ENCODE results near the gene UGT2A1.

UGT2A1 gene

DNA sequence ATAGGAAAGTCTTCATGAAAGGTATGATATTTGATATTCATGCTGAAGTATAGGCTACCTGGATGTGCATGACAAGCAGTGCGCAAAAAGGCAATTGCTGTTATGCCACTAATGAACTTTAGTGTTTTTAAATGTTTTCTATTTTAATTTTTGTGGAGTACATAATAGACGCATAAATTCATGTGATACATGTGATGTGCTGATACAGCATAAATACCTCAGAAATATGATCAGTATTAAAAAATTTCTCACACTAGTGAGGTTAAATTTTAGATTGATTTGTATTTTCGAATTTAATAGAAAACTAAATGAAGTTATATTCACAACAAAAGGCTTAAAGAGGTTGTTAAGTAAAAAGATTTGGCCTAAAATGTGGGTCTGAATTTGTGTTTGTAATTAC lies 2.2 kb downstream of the UGT2A1 start:
- Histone ChIP-seq H3K9me3 (ENCODE audit: control insufficient read depth in 1 of 2, low read length in 2 of 2) (no peaks in the 10 kb centered on the region), H3K4me1 (ENCODE audit: control insufficient read depth in 1 of 2, insufficient read depth in 2 of 2, low read length in 2 of 2) (no peaks in the 10 kb centered on the region), H3K27me3 (ENCODE audit: low read depth, low read length) (no peaks in the 10 kb centered on the region), H3K27ac (ENCODE audit: low read length) (no peak overlapping the region), H3K36me3 (ENCODE audit: control insufficient read depth in 1 of 2, insufficient read depth in 2 of 2, low read length in 2 of 2) (no peaks in the 10 kb centered on the region), H3K4me3 (ENCODE audit: low read depth in 1 of 2, low read length in 2 of 2) (no peak overlapping the region)

DNA sequence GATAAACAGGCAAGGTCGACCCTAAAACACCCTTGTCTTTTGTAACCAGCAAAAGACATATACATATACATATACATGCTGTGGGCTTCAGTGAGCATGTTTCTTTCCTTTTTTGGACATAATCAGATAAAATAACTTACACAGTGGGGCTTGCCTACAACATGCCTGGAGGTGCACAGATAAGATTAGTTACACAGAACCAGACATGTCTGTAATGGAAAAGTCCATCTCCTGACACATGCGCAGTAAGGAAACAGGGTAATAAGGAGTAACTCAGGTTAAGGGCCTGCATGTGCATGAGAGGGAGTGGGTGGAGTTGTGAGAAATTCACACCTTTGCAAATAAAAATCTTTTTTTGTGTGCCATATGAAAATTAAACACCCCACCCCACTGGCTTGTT lies 3.4 kb downstream of the UGT2A1 start:
- Histone ChIP-seq H3K36me3 (ENCODE audit: control insufficient read depth in 1 of 2, insufficient read depth in 2 of 2, low read length in 2 of 2) (no peaks in the 10 kb centered on the region), H3K9me3 (ENCODE audit: control insufficient read depth in 1 of 2, low read length in 2 of 2) (no peaks in the 10 kb centered on the region), H3K27me3 (ENCODE audit: low read depth, low read length) (no peaks in the 10 kb centered on the region), H3K27ac (ENCODE audit: low read length) (no peak overlapping the region), H3K4me3 (ENCODE audit: low read depth in 1 of 2, low read length in 2 of 2) (no peak overlapping the region), H3K4me1 (ENCODE audit: control insufficient read depth in 1 of 2, insufficient read depth in 2 of 2, low read length in 2 of 2) (no peaks in the 10 kb centered on the region)

DNA sequence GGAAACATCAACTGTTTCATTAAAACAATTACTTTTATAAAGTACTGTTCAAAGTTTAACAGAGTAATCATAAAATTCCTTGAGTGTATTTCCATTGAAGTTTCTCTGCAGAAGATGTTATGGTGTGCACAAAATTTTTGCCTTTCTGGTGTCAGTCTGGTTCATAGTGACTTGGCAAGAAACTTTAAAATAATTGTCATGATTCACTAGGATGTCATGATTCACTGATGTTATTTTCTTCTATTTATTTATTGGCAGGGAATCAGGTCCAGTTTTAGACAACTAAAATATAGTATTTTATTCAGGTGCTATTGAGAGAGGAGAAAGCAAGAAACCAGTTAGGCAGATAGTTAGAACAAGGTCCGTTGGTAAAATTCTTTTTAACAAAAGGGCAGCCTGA lies 3.8 kb downstream of the UGT2A1 start:
- no peaks in the 10 kb centered on the region for H3K9me3 ChIP-seq (ENCODE audit: control insufficient read depth in 1 of 2, low read length in 2 of 2)
- H3K27ac ChIP-seq (ENCODE audit: low read length), result no peak overlapping the region
- no peak overlapping the region for H3K4me3 ChIP-seq (ENCODE audit: low read depth in 1 of 2, low read length in 2 of 2)
- no peaks in the 10 kb centered on the region for H3K36me3 ChIP-seq (ENCODE audit: control insufficient read depth in 1 of 2, insufficient read depth in 2 of 2, low read length in 2 of 2)
- no peaks in the 10 kb centered on the region for H3K27me3 ChIP-seq (ENCODE audit: low read depth, low read length)
- no peaks in the 10 kb centered on the region for H3K4me1 ChIP-seq (ENCODE audit: control insufficient read depth in 1 of 2, insufficient read depth in 2 of 2, low read length in 2 of 2)

DNA sequence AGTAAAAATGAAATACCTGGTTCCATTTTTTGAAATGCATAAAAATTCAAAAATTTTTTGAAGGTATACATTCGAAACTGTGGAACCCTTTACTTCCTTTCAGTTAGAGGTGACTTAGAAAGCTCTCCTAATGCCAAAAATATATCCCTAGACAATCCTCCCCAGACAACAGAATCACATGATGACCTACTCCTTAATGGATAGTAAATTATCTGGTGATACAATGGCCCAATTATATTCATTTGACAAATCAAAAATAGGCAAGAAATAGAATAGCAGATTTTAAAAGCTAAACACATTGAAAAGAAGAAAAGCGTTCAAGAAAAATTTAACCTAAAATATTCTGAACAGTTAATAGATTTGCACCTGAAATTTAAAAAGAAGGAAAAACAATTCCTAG lies 10.1 kb downstream of the UGT2A1 start:
- Histone ChIP-seq H3K36me3 (ENCODE audit: control insufficient read depth in 1 of 2, insufficient read depth in 2 of 2, low read length in 2 of 2) (no peaks in the 10 kb centered on the region), H3K4me3 (ENCODE audit: low read depth in 1 of 2, low read length in 2 of 2) (no peak overlapping the region)

DNA sequence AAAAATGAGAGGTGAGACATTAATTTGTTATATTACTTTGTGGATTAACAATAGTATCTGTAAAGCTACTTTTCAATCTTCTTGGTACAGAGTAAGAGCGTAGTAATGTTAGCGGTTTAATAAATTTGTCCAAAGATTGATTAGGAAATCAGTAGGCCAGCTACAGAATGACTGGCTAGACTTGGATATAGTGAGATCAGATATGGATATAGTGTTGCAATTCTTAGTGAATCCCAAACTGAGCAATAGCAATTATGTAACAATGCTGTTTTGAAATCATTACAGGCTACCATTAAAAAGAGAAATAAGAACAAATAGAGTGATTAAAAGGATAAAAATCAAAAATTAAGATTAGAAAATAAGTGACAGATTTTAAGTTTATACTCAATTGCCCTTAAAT lies 12.8 kb downstream of the UGT2A1 start:
- Histone ChIP-seq H3K36me3 (ENCODE audit: control insufficient read depth in 1 of 2, insufficient read depth in 2 of 2, low read length in 2 of 2) (no peaks in the 10 kb centered on the region), H3K4me1 (ENCODE audit: control insufficient read depth in 1 of 2, insufficient read depth in 2 of 2, low read length in 2 of 2) (no peaks in the 10 kb centered on the region), H3K27ac (ENCODE audit: low read length) (no peak overlapping the region), H3K4me3 (ENCODE audit: low read depth in 1 of 2, low read length in 2 of 2) (no peak overlapping the region), H3K27me3 (ENCODE audit: low read depth, low read length) (no peaks in the 10 kb centered on the region), H3K9me3 (ENCODE audit: control insufficient read depth in 1 of 2, low read length in 2 of 2) (no peaks in the 10 kb centered on the region)

More for the DNA sequence above, 10.1 kb downstream of the UGT2A1 start:
- no peak overlapping the region for H3K27ac ChIP-seq (ENCODE audit: low read length)
- no peaks in the 10 kb centered on the region for H3K9me3 ChIP-seq (ENCODE audit: control insufficient read depth in 1 of 2, low read length in 2 of 2)
- H3K27me3 ChIP-seq (ENCODE audit: low read depth, low read length), result no peaks in the 10 kb centered on the region
- no peaks in the 10 kb centered on the region for H3K4me1 ChIP-seq (ENCODE audit: control insufficient read depth in 1 of 2, insufficient read depth in 2 of 2, low read length in 2 of 2)

DNA sequence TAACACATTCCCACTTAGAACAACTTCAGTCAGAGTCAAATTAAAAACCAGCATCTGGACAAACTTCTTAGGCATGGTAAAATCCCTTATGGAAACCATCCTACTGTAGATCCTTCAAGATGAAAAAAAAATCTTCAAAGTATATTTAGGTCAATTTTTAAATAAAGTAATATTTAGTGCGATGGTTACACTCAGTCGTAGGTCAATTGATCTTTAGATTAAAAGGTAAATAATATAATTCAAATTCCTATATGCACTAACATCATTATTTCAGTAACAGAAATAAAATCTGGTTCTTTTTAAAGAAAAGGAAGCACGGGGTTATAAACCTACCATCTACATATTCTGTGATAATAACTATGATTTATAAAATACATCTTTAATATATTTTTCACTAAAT lies 13.5 kb downstream of the UGT2A1 start, which contains the start of gene UGT2A2:
TSS of gene UGT2A2 (minus strand) at position 101 of the 400 bp plus-strand sequence. CDS start at position 99, 2 bp downstream.
- no peaks in the 10 kb centered on the region for H3K36me3 ChIP-seq (ENCODE audit: control insufficient read depth in 1 of 2, insufficient read depth in 2 of 2, low read length in 2 of 2)
- H3K27ac ChIP-seq (ENCODE audit: low read length), result no peak within 1 kb of the TSS
- H3K4me1 ChIP-seq (ENCODE audit: control insufficient read depth in 1 of 2, insufficient read depth in 2 of 2, low read length in 2 of 2), result no peaks in the 10 kb centered on the region
- H3K4me3 ChIP-seq (ENCODE audit: low read depth in 1 of 2, low read length in 2 of 2), result no peak within 1 kb of the TSS
- no peaks in the 10 kb centered on the region for H3K27me3 ChIP-seq (ENCODE audit: low read depth, low read length)
- no peaks in the 10 kb centered on the region for H3K9me3 ChIP-seq (ENCODE audit: control insufficient read depth in 1 of 2, low read length in 2 of 2)

DNA sequence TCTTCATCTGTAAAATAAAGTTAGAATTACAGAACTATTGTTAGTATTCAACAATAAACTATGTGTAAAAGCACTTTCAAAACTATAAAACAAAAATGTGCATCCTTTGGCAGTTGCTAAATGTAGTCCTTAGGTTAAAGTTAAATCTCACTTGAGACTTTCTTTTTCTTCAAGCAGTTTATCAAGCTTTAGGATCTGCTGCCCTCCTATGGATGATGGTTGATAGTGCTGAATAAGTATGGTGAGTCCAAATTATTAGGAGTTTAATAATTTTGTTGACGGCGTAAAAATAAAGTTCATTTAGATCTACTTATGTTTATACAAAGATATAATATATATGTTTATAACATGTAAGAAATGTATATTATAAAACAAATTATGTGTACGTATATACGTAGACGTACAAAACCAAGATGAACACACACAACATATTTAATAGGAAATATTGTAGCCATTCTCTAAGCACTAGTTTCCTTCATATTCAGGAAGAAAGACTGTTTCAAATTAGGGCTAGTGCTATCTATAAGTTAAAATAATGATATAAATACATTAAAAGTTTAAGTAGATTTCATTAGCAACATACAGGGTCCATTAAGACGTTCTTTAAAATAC lies 35.9 kb downstream of the UGT2A1 start:
- H3K4me1 ChIP-seq (ENCODE audit: control insufficient read depth in 1 of 2, insufficient read depth in 2 of 2, low read length in 2 of 2), result no peaks in the 10 kb centered on the region

DNA sequence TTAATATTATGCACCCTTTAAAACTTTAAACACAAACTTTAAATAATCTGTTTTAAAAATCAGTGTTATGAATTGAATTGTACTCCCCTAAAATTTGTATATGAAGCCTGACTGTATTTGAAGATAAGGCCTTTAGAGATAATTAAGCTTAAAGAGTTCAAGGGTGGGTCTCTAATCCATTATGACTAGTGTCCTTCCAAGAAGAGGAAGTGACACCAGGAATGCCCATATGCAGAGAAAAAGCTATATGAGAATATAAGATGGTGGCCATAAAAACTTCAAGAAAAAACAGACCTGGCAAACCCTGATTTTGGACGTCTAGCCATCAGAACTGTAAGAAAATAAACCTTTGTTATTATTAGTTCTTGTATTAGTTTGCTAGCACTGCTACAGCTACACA lies 42.6 kb downstream of the UGT2A1 start:
- Histone ChIP-seq H3K4me1 (ENCODE audit: control insufficient read depth in 1 of 2, insufficient read depth in 2 of 2, low read length in 2 of 2) (no peaks in the 10 kb centered on the region), H3K36me3 (ENCODE audit: control insufficient read depth in 1 of 2, insufficient read depth in 2 of 2, low read length in 2 of 2) (no peaks in the 10 kb centered on the region), H3K27me3 (ENCODE audit: low read depth, low read length) (no peaks in the 10 kb centered on the region), H3K27ac (ENCODE audit: low read length) (no peak overlapping the region), H3K4me3 (ENCODE audit: low read depth in 1 of 2, low read length in 2 of 2) (no peak overlapping the region), H3K9me3 (ENCODE audit: control insufficient read depth in 1 of 2, low read length in 2 of 2) (no peaks in the 10 kb centered on the region)

More for the DNA sequence above, 35.9 kb downstream of the UGT2A1 start:
- Histone ChIP-seq H3K36me3 (ENCODE audit: control insufficient read depth in 1 of 2, insufficient read depth in 2 of 2, low read length in 2 of 2) (no peaks in the 10 kb centered on the region), H3K4me3 (ENCODE audit: low read depth in 1 of 2, low read length in 2 of 2) (no peak overlapping the region), H3K27me3 (ENCODE audit: low read depth, low read length) (no peaks in the 10 kb centered on the region), H3K9me3 (ENCODE audit: control insufficient read depth in 1 of 2, low read length in 2 of 2) (no peaks in the 10 kb centered on the region), H3K27ac (ENCODE audit: low read length) (no peak overlapping the region)

DNA sequence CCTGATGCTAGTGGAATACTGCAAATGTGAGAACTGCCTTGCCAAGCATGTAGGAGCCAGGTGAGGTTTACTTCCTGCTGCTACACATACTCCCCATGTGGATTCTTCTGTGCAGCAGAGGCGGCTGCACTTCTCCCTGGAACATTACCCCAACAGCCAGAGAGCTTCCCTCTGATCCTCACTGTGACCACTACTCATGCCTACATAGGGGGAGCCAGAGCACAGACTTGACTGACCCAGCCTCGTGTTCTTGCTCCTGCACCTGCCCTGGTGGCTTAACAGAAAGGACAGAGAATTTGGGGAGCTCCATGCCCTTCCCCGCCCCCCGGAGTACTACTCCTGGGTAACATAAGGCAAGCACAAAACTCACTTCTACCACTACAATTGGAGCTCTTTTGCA lies 52.0 kb downstream of the UGT2A1 start:
- Histone ChIP-seq H3K27ac (ENCODE audit: low read length) (no peak overlapping the region), H3K9me3 (ENCODE audit: control insufficient read depth in 1 of 2, low read length in 2 of 2) (peaks cover 0 to 3% of the 10 kb centered on the region in 2 donors), H3K4me3 (ENCODE audit: low read depth in 1 of 2, low read length in 2 of 2) (no peak overlapping the region), H3K27me3 (ENCODE audit: low read depth, low read length) (no peaks in the 10 kb centered on the region), H3K36me3 (ENCODE audit: control insufficient read depth in 1 of 2, insufficient read depth in 2 of 2, low read length in 2 of 2) (no peaks in the 10 kb centered on the region), H3K4me1 (ENCODE audit: control insufficient read depth in 1 of 2, insufficient read depth in 2 of 2, low read length in 2 of 2) (no peaks in the 10 kb centered on the region)

DNA sequence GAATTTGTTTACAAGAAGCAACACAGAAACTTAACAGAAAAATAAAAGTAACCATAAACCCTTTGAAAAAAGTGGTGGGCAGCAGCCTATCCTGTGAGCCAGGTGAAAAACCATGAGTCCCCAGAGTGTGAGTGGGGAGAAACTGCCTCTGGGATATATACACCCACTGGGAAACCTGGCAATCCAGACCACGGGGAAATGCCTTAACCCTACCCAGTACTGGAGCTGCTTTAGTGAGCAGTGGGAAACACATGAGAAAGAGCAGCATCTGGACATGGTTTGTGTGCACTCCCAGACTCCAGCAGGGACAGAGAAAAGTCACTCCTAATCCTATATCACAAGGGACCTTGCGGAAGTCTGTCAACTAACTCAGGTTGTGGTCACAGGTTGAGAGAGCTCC lies 53.0 kb downstream of the UGT2A1 start:
- Histone ChIP-seq H3K27me3 (ENCODE audit: low read depth, low read length) (no peaks in the 10 kb centered on the region), H3K27ac (ENCODE audit: low read length) (no peak overlapping the region), H3K36me3 (ENCODE audit: control insufficient read depth in 1 of 2, insufficient read depth in 2 of 2, low read length in 2 of 2) (no peaks in the 10 kb centered on the region), H3K4me3 (ENCODE audit: low read depth in 1 of 2, low read length in 2 of 2) (no peak overlapping the region), H3K4me1 (ENCODE audit: control insufficient read depth in 1 of 2, insufficient read depth in 2 of 2, low read length in 2 of 2) (no peaks in the 10 kb centered on the region), H3K9me3 (ENCODE audit: control insufficient read depth in 1 of 2, low read length in 2 of 2) (peaks cover 0 to 3% of the 10 kb centered on the region in 2 donors)

DNA sequence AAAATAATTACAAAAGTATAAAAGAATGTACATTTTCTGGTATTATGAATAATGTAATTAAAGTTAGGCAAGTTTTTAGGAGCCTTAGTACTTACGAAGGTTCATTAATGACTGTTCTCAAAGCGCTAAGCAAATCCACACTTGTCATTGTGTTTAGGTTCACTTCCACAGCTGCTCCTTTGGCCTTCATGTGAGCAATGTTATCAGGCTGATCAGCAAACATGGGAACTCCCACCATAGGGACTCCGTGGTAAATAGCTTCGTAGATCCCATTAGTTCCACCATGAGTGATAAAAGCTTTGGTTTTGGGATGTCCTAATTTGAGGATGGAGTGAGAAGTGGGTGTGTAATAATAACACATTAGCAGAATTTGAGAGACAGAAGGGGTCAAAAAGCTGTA lies 58.7 kb downstream of the UGT2A1 start:
- Histone ChIP-seq H3K4me3 (ENCODE audit: low read depth in 1 of 2, low read length in 2 of 2) (no peak overlapping the region), H3K27ac (ENCODE audit: low read length) (no peak overlapping the region)

DNA sequence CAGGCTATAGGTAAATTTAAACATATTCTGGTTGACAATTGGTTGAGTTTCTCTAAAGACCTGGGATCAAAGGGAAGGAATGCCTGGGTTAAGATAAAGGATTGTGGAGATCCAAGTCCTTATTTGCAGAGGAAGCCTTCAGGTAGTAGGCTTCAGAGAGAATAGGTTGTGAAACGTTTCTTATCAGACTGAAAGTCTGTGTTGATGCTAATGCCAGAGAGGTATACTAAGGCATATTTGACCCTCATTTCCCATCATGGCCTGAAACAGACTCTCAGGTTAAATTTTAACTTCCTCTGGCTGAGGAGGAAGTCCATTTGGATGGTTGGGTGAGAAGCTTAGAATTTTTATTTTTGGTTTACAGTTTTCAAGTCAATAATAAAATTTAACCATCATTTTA lies 61.7 kb downstream of the UGT2A1 start:
- H3K36me3 ChIP-seq (ENCODE audit: control insufficient read depth in 1 of 2, insufficient read depth in 2 of 2, low read length in 2 of 2), result no peaks in the 10 kb centered on the region
- no peak overlapping the region for H3K27ac ChIP-seq (ENCODE audit: low read length)
- no peak overlapping the region for H3K4me3 ChIP-seq (ENCODE audit: low read depth in 1 of 2, low read length in 2 of 2)
- no peaks in the 10 kb centered on the region for H3K27me3 ChIP-seq (ENCODE audit: low read depth, low read length)
- H3K9me3 ChIP-seq (ENCODE audit: control insufficient read depth in 1 of 2, low read length in 2 of 2), result no peaks in the 10 kb centered on the region
- H3K4me1 ChIP-seq (ENCODE audit: control insufficient read depth in 1 of 2, insufficient read depth in 2 of 2, low read length in 2 of 2), result no peaks in the 10 kb centered on the region

More for the DNA sequence above, 58.7 kb downstream of the UGT2A1 start:
- Histone ChIP-seq H3K4me1 (ENCODE audit: control insufficient read depth in 1 of 2, insufficient read depth in 2 of 2, low read length in 2 of 2) (no peaks in the 10 kb centered on the region), H3K36me3 (ENCODE audit: control insufficient read depth in 1 of 2, insufficient read depth in 2 of 2, low read length in 2 of 2) (no peaks in the 10 kb centered on the region), H3K9me3 (ENCODE audit: control insufficient read depth in 1 of 2, low read length in 2 of 2) (no peaks in the 10 kb centered on the region), H3K27me3 (ENCODE audit: low read depth, low read length) (no peaks in the 10 kb centered on the region)
